ENCODE results near the gene TESMIN. TPM values are rescaled to one million over a fixed set of nuclear protein-coding genes. Genes with fewer than 3 reads are reported as not detected.

The TESMIN gene
- total RNA-seq, 4 donors from 2014 or later, result 1.00 to 7.5 (median 4.2) TPM

GRCh38 chr11:68784653-68785052 is 33.3 kb upstream of the TESMIN start:
- no peak for DNase-seq
- WGBS, 2 donors (ENCODE audit: low coverage in 1 of 2), result 89% methylated on average over 16 of the region's 16 CpGs; no CpG with 5 or more reads in 1 of the 2 donors
- H3K27me3 ChIP-seq, result no peaks in the 10 kb centered on the region
- no peak overlapping the region for H3K4me3 ChIP-seq
- in situ Hi-C loops (cut with MboI; ENCODE audit: low pct_ligation_motif_present in 1 of 4, low pct_unique_long_range_greater_than_20kb in 1 of 4, low sequenced_read_pairs in 3 of 4) (no loop called here), intact Hi-C loops (cut with DNase I; ENCODE audit: low total_unique reads) (no loop called here)
- no peak for TF ChIP-seq CTCF (IDR thresholded peaks at IDR 0.05)
- TF ChIP-seq POLR2AphosphoS5 (IDR thresholded peaks at IDR 0.05), result no peak
- no peak for TF ChIP-seq POLR2A (IDR thresholded peaks at IDR 0.05)
- TF ChIP-seq EP300 (IDR thresholded peaks at IDR 0.05; ENCODE audit: low read depth), result no peak
- no peaks in the 10 kb centered on the region for H3K9me3 ChIP-seq
- no peak overlapping the region for H3K27ac ChIP-seq
- no peaks in the 10 kb centered on the region for H3K4me1 ChIP-seq
- peaks cover 0 to 48% (median 23%) of the 10 kb centered on the region in 4 donors for H3K36me3 ChIP-seq

- no peaks in the 10 kb centered on the region for H3K4me1 ChIP-seq
- no peaks in the 10 kb centered on the region for H3K27me3 ChIP-seq
- H3K27ac ChIP-seq, result no peak overlapping the region
- DNase-seq, result no peak
- no peaks in the 10 kb centered on the region for H3K9me3 ChIP-seq
- H3K36me3 ChIP-seq, result peaks cover 0 to 54% (median 22%) of the 10 kb centered on the region in 4 donors
- in situ Hi-C loops (cut with MboI; ENCODE audit: low pct_ligation_motif_present in 1 of 4, low pct_unique_long_range_greater_than_20kb in 1 of 4, low sequenced_read_pairs in 3 of 4), result no loop called here
- WGBS, 2 donors (ENCODE audit: low coverage in 1 of 2), result 96 to 100% methylated on average over 5 to 16 of the region's 16 CpGs
- TF ChIP-seq CTCF (IDR thresholded peaks at IDR 0.05), result no peak
- no peak for TF ChIP-seq POLR2A (IDR thresholded peaks at IDR 0.05)
- TF ChIP-seq POLR2AphosphoS5 (IDR thresholded peaks at IDR 0.05), result no peak
- TF ChIP-seq EP300 (IDR thresholded peaks at IDR 0.05; ENCODE audit: low read depth), result no peak
- H3K4me3 ChIP-seq, result no peak overlapping the region
- intact Hi-C loops (cut with DNase I; ENCODE audit: low total_unique reads), result no loop called here
Measured at GRCh38 chr11:68783216-68783821, 32.0 kb upstream of the TESMIN start.

- H3K36me3 ChIP-seq, result peaks cover 0 to 60% (median 25%) of the 10 kb centered on the region in 4 donors
- intact Hi-C loops (cut with DNase I; ENCODE audit: low total_unique reads) (no loop called here), in situ Hi-C loops (cut with MboI; ENCODE audit: low pct_ligation_motif_present in 1 of 4, low pct_unique_long_range_greater_than_20kb in 1 of 4, low sequenced_read_pairs in 3 of 4) (no loop called here)
- TF ChIP-seq POLR2A (IDR thresholded peaks at IDR 0.05) (no peak), POLR2AphosphoS5 (IDR thresholded peaks at IDR 0.05) (no peak), EP300 (IDR thresholded peaks at IDR 0.05; ENCODE audit: low read depth) (no peak), CTCF (IDR thresholded peaks at IDR 0.05) (no peak)
- H3K27ac ChIP-seq, result no peak overlapping the region
- H3K9me3 ChIP-seq, result no peaks in the 10 kb centered on the region
- H3K27me3 ChIP-seq, result no peaks in the 10 kb centered on the region
- H3K4me3 ChIP-seq, result no peak overlapping the region
- DNase-seq, result no peak
- 95% methylated on average over 7 to 26 of the region's 26 CpGs for WGBS, 2 donors (ENCODE audit: low coverage in 1 of 2)
- no peaks in the 10 kb centered on the region for H3K4me1 ChIP-seq
Measured at GRCh38 chr11:68782711-68783110, 31.4 kb upstream of the TESMIN start.

DNA sequence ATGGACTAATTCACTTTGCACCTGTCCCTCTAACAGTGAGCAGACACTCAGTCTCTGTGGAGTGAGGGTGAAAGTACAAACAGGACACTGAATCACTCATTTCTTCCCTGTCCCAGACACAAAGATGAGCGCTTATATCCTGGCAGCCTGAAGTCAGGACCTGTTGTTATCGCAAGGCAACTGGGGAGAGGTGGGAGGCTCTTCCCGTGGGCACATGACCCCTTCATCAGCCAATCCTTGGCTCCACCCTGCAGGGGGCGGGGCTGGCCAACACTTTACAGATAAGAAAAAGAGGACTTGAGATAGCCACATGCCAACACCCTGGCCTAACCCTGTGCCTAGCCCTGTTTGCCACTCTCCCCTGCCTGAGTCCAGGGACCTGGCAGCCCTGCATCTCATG is 29.5 kb upstream of the TESMIN start:
- H3K9me3 ChIP-seq, result no peaks in the 10 kb centered on the region
- TF ChIP-seq POLR2AphosphoS5 (IDR thresholded peaks at IDR 0.05) (no peak), CTCF (IDR thresholded peaks at IDR 0.05) (no peak), POLR2A (IDR thresholded peaks at IDR 0.05) (no peak)
- no peak overlapping the region for H3K4me3 ChIP-seq
- peaks cover 0 to 79% (median 31%) of the 10 kb centered on the region in 4 donors for H3K36me3 ChIP-seq
- no peak overlapping the region for H3K27ac ChIP-seq
- intact Hi-C loops (cut with DNase I; ENCODE audit: low total_unique reads), result no loop called here
- no peaks in the 10 kb centered on the region for H3K4me1 ChIP-seq
- H3K27me3 ChIP-seq, result no peaks in the 10 kb centered on the region
- WGBS, 2 donors (ENCODE audit: low coverage in 1 of 2), result 80% methylated on average over 4 of the region's 4 CpGs; no CpG with 5 or more reads in 1 of the 2 donors
- in situ Hi-C loops (cut with MboI; ENCODE audit: low pct_ligation_motif_present in 1 of 4, low pct_unique_long_range_greater_than_20kb in 1 of 4, low sequenced_read_pairs in 3 of 4), result no loop called here
- peak; percentile 39 for DNase-seq

Measured in transverse colon (tissue), 4 donors.